OCI-LY1 (cell line): ENCODE data around the gene SPRY4.
"Not testable (repeated sequence)": the region's sequence is repeated elsewhere in the genome, so short reads cannot be mapped to it uniquely, and the experiment has no call there.

ENCODE experiments used
- H2AFZ ChIP-seq: fragments of 200-600 bp; sonication (generic), shearing (Covaris generic); 2 replicates; pipeline ENCODE4 v1.6.0; 2014; ENCODE audit warnings: antibody characterized with exemption, mild to moderate bottlenecking, low read length
- H3F3A ChIP-seq: fragments of 200-600 bp; sonication (generic), shearing (Covaris generic); 2 replicates; pipeline ENCODE4 v1.6.0; 2014; ENCODE audit warnings: mild to moderate bottlenecking, antibody characterized with exemption, low read length, moderate library complexity; ENCODE audit not compliant: insufficient read depth
- H3K27ac ChIP-seq: fragments of 200-600 bp; sonication (generic); 2 replicates; pipeline ENCODE4 v1.5.1; 2014; ENCODE audit warnings: low read length, mixed run types, mild to moderate bottlenecking, low read depth; ENCODE audit not compliant: poor library complexity, severe bottlenecking
- H3K27me3 ChIP-seq: fragments of 200-600 bp; sonication (generic); 2 replicates; pipeline ENCODE4 v1.6.0; 2014; ENCODE audit warnings: antibody characterized with exemption, mild to moderate bottlenecking, low read length, moderate library complexity; ENCODE audit not compliant: insufficient read depth
- H3K36me3 ChIP-seq: fragments of 200-600 bp; sonication (generic); 2 replicates; pipeline ENCODE4 v1.6.1; 2014; ENCODE audit warnings: mild to moderate bottlenecking, antibody characterized with exemption, low read length, moderate library complexity, mixed read lengths; ENCODE audit not compliant: insufficient read depth
- H3K4me1 ChIP-seq: fragments of 200-600 bp; sonication (generic); 2 replicates; pipeline ENCODE4 v1.5.1; 2014; ENCODE audit warnings: mild to moderate bottlenecking, low read length, moderate library complexity; ENCODE audit not compliant: insufficient read depth, severe bottlenecking
- H3K4me2 ChIP-seq: fragments of 200-600 bp; sonication (generic), shearing (Covaris generic); 2 replicates; pipeline ENCODE4 v1.6.1; 2014; ENCODE audit warnings: low read length
- H3K4me3 ChIP-seq: fragments of 200-600 bp; sonication (generic); 2 replicates; pipeline ENCODE4 v1.5.1; 2014; ENCODE audit warnings: low read length, low read depth, mild to moderate bottlenecking, mixed read lengths; ENCODE audit not compliant: poor library complexity, severe bottlenecking
- H3K79me2 ChIP-seq: fragments of 200-600 bp; shearing (Covaris generic); 2 replicates; pipeline ENCODE4 v1.6.1; 2016; ENCODE audit warnings: mixed run types, low read length, mixed read lengths; ENCODE audit not compliant: insufficient read depth
- H3K9ac ChIP-seq: fragments of 200-600 bp; sonication (generic), shearing (Covaris generic); 2 replicates; pipeline ENCODE4 v1.6.1; 2014; ENCODE audit warnings: mild to moderate bottlenecking, low read length, mixed read lengths
- H3K9me2 ChIP-seq: fragments of 200-600 bp; sonication (generic), shearing (Covaris generic); 2 replicates; pipeline ENCODE4 v1.6.1; 2014; ENCODE audit warnings: low read depth, mild to moderate bottlenecking, low read length, mixed read lengths
- H3K9me3 ChIP-seq: fragments of 200-600 bp; shearing (Covaris generic); 2 replicates; pipeline ENCODE4 v1.6.1; 2014; ENCODE audit warnings: low read length, mixed read lengths
- H4K20me1 ChIP-seq: fragments of 200-600 bp; sonication (generic), shearing (Covaris generic); 2 replicates; pipeline ENCODE4 v1.6.0; 2016; ENCODE audit warnings: mild to moderate bottlenecking, low read length; ENCODE audit not compliant: insufficient read depth
- EZH2 ChIP-seq: fragments of 200-600 bp; sonication (generic), shearing (Covaris generic); IDR thresholded peaks from 2 replicates; pipeline ENCODE4 v1.8.0; 2017; ENCODE audit warnings: borderline replicate concordance, mixed run types, mild to moderate bottlenecking, antibody characterized with exemption, low read length, moderate library complexity, mixed read lengths
- TF ChIP-seq, protein P1 (sequence below): fragments of 200-600 bp; sonication (generic), shearing (Covaris generic); IDR thresholded peaks from 2 replicates; pipeline ENCODE4 v1.5.1; 2017; ENCODE audit warnings: mild to moderate bottlenecking, antibody characterized with exemption, low read length, moderate library complexity, mixed read lengths

The SPRY4 gene

GRCh38 chr5:142275496-142275895 lies 49.3 kb downstream of the SPRY4 start:
- no peaks in the 10 kb centered on the region for H4K20me1 ChIP-seq
- no peaks in the 10 kb centered on the region for H3K27me3 ChIP-seq
- no peaks in the 10 kb centered on the region for H3F3A ChIP-seq
- no peak for TF ChIP-seq EZH2
- TF ChIP-seq, protein P1, sequence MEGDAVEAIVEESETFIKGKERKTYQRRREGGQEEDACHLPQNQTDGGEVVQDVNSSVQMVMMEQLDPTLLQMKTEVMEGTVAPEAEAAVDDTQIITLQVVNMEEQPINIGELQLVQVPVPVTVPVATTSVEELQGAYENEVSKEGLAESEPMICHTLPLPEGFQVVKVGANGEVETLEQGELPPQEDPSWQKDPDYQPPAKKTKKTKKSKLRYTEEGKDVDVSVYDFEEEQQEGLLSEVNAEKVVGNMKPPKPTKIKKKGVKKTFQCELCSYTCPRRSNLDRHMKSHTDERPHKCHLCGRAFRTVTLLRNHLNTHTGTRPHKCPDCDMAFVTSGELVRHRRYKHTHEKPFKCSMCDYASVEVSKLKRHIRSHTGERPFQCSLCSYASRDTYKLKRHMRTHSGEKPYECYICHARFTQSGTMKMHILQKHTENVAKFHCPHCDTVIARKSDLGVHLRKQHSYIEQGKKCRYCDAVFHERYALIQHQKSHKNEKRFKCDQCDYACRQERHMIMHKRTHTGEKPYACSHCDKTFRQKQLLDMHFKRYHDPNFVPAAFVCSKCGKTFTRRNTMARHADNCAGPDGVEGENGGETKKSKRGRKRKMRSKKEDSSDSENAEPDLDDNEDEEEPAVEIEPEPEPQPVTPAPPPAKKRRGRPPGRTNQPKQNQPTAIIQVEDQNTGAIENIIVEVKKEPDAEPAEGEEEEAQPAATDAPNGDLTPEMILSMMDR, result no peak
- H3K36me3 ChIP-seq, result no peaks in the 10 kb centered on the region; the same call in 1 of the 2 replicates
- no peaks in the 10 kb centered on the region for H3K4me1 ChIP-seq
- H2AFZ ChIP-seq, result no peak overlapping the region
- H3K4me3 ChIP-seq, result no peak overlapping the region
- H3K27ac ChIP-seq, result no peak overlapping the region
- no peak overlapping the region for H3K9ac ChIP-seq
- no peaks in the 10 kb centered on the region for H3K9me2 ChIP-seq
- no peak overlapping the region for H3K4me2 ChIP-seq
- no peaks in the 10 kb centered on the region for H3K9me3 ChIP-seq
- no peaks in the 10 kb centered on the region for H3K79me2 ChIP-seq

DNA sequence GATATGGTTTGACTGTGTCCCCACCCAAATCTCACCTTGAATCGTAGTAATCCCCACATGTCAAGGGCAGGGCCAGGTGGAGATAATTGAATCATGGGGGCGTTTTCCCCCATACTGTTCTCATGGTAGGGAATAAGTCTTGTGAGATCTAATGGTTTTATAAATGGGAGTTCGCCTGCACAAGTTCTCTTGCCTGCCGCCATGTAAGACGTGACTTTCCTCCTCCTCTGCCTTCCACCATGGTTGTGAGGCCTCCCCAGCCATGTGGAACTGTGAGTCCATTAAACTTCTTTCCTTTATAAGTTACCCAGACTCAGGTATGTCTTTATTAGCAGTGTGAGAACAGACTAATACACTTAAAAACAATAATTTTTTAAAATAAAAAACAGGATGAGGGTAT lies 52.2 kb downstream of the SPRY4 start:
- H2AFZ ChIP-seq, H3K9me3 ChIP-seq, H3K4me1 ChIP-seq: not testable (repeated sequence)

DNA sequence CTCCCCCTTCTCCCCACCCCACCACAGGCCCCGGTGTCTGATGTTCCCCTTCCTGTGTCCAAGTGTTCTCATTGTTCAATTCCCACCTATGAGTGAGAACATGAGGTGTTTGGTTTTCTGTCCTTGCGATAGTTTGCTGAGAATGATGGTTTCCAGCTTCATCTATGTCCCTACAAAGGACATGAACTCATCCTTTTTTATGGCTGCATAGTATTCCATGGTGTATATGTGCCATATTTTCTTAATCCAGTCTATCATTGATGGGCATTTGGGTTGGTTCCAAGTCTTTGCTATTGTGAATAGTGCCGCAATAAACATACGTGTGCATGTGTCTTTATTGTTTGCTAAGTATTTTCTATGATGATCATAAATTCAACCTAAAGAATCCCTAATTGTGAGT lies 60.7 kb downstream of the SPRY4 start:
- not testable (repeated sequence) for H3K27ac ChIP-seq, H3K27me3 ChIP-seq, H3K4me3 ChIP-seq, H3K9me3 ChIP-seq, H3K9ac ChIP-seq, H2AFZ ChIP-seq, H3K4me2 ChIP-seq, H3K79me2 ChIP-seq, H3K4me1 ChIP-seq, H3F3A ChIP-seq, H3K9me2 ChIP-seq, H3K36me3 ChIP-seq, H4K20me1 ChIP-seq

More for the DNA sequence above, 52.2 kb downstream of the SPRY4 start:
- not testable (repeated sequence) for H3F3A ChIP-seq, H3K27me3 ChIP-seq, H3K27ac ChIP-seq, H3K9me2 ChIP-seq, H3K4me2 ChIP-seq, H4K20me1 ChIP-seq, H3K4me3 ChIP-seq, H3K79me2 ChIP-seq, H3K9ac ChIP-seq, H3K36me3 ChIP-seq

- Histone ChIP-seq H3K9me3 (no peaks in the 10 kb centered on the region), H2AFZ (no peak overlapping the region), H3K9me2 (no peaks in the 10 kb centered on the region), H3F3A (no peaks in the 10 kb centered on the region), H3K27me3 (no peaks in the 10 kb centered on the region), H3K4me3 (no peak overlapping the region), H3K79me2 (no peaks in the 10 kb centered on the region), H3K4me2 (no peak overlapping the region), H4K20me1 (no peaks in the 10 kb centered on the region), H3K9ac (no peak overlapping the region), H3K4me1 (no peaks in the 10 kb centered on the region), H3K36me3 (no peaks in the 10 kb centered on the region), H3K27ac (no peak overlapping the region)
- TF ChIP-seq EZH2, result no peak
- TF ChIP-seq, protein P1, result no peak
These were observed 61.5 kb downstream of the SPRY4 start for GRCh38 chr5:142263346-142263745.
